ENCODE data around the gene RANBP3L.
"Not testable (repeated sequence)": the region's sequence is repeated elsewhere in the genome, so short reads cannot be mapped to it uniquely, and the experiment has no call there.

Gene RANBP3L

GRCh38 chr5:36301858-36302603 is at the start of gene RANBP3L:
Gene RANBP3L, minus strand, starts transcription at chr5:36301902. Its CDS starts 486 bp downstream, at chr5:36301416.
- DNase-seq = no peak

- DNase-seq = no peak
Measured at GRCh38 chr5:36346896-36347690, 45.4 kb upstream of the RANBP3L start.

GRCh38 chr5:36344899-36345298 is 43.2 kb upstream of the RANBP3L start:
- no peak for DNase-seq

GRCh38 chr5:36341720-36342119 is 40.0 kb upstream of the RANBP3L start:
- not testable (repeated sequence) for DNase-seq

GRCh38 chr5:36337597-36337996 is 35.9 kb upstream of the RANBP3L start:
- no peak for DNase-seq

GRCh38 chr5:36334315-36334714 is 32.6 kb upstream of the RANBP3L start:
- no peak for DNase-seq

- not testable (repeated sequence) for DNase-seq
Measured at GRCh38 chr5:36332720-36333119, 31.0 kb upstream of the RANBP3L start.

- DNase-seq = no peak
Measured at GRCh38 chr5:36325196-36325595, 23.5 kb upstream of the RANBP3L start.

- no peak for DNase-seq
Measured at GRCh38 chr5:36323926-36324781, 22.5 kb upstream of the RANBP3L start.

GRCh38 chr5:36312953-36313672 is 11.4 kb upstream of the RANBP3L start:
- no peak for DNase-seq

GRCh38 chr5:36311956-36312355 is 10.3 kb upstream of the RANBP3L start:
- DNase-seq = no peak

GRCh38 chr5:36310138-36310537 is 8.4 kb upstream of the RANBP3L start:
- no peak for DNase-seq

GRCh38 chr5:36305571-36306326 is 4.0 kb upstream of the RANBP3L start:
- DNase-seq = peak; percentile 9

GRCh38 chr5:36304095-36304805 is 2.5 kb upstream of the RANBP3L start:
- no peak for DNase-seq

GRCh38 chr5:36300927-36301540 is 668 bp downstream of the RANBP3L start:
- no peak for DNase-seq

- no peak for DNase-seq
Measured at GRCh38 chr5:36300191-36300926, 1.3 kb downstream of the RANBP3L start.

- no peak for DNase-seq
Measured at GRCh38 chr5:36298552-36298951, 3.1 kb downstream of the RANBP3L start.

- no peak for DNase-seq
Measured at GRCh38 chr5:36297653-36298052, 4.0 kb downstream of the RANBP3L start.

- no peak for DNase-seq
Measured at GRCh38 chr5:36285837-36286615, 15.7 kb downstream of the RANBP3L start.
